GM23248 (cell line): Measurements from ENCODE around the gene SOX10.

Experiments used
- EZH2 ChIP-seq: fragments of 200-600 bp; sonication (generic); IDR thresholded peaks from 2 replicates; pipeline ENCODE4 v1.6.1; 2018; ENCODE audit warnings: antibody characterized with exemption, mild to moderate bottlenecking; ENCODE audit not compliant: insufficient read depth, poor library complexity, severe bottlenecking
- EZH2phosphoT487 ChIP-seq: fragments of 200-600 bp; sonication (generic); IDR thresholded peaks from 2 replicates; pipeline ENCODE4 v1.6.1; 2018; ENCODE audit warnings: antibody characterized with exemption, moderate library complexity, mild to moderate bottlenecking, low read depth; ENCODE audit not compliant: insufficient read depth

DNA sequence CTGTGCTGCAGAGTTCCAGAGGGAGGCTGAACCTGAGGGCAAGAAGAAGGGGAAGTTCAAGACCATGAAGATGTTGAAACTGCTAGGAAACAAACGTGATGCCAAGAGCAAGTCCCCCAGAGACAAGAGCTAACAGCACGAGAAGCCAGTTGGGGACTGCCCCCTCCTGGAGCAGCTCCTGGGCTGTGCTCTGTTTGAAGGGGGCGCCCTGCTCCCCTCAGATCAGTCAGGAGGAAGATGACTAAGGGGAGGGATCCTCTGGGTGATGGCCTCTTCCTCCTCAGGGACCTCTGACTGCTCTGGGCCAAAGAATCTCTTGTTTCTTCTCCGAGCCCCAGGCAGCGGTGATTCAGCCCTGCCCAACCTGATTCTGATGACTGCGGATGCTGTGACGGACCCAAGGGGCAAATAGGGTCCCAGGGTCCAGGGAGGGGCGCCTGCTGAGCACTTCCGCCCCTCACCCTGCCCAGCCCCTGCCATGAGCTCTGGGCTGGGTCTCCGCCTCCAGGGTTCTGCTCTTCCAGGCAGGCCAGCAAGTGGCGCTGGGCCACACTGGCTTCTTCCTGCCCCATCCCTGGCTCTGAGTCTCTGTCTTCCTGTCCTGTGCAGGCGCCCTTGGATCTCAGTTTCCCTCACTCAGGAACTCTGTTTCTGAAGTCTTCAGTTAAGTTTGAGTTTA is 43.5 kb downstream of the SOX10 start:
- TF ChIP-seq EZH2phosphoT487 (no peak), EZH2 (no peak)
